ENCODE measurements around the gene TNS4.

DNA sequence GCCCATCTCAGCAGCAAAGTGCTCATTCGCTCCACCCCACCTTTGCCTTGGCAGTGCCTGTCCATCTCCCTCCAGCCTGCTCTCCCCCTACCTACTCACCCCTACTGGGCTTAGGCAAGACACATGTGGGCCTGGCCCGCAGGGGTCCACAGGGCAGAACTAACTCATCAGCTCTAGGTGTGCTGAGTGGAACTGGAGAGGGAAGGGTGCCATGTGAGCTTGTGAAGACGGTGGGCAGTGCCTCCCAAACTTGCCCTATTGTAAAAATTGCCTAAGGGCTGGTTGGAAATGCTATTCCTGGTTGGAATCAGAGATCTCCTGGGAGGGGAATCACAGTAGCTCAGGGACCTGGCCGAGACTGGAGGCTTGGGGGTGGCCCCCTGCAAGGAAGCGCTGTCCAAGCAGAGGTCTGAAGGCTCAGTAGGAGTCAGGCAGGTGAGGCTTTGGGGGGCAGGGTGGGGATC lies 29.1 kb upstream of the TNS4 start:
- no peak for TF ChIP-seq POLR2A (IDR thresholded peaks at IDR 0.05; ENCODE audit: low read length)
- TF ChIP-seq GATA1 (IDR thresholded peaks at IDR 0.05; ENCODE audit: low read depth, low read length), result no peak

Data from erythroblast (primary cell).